Fibroblast of peridontal ligament (primary cell): ENCODE data around the gene LRRK2.
"Not testable (repeated sequence)": the region's sequence is repeated elsewhere in the genome, so short reads cannot be mapped to it uniquely, and the experiment has no call there.

Experiments used
- DNase-seq: peaks from one replicate; pipeline ENCODE4 v3.0.0-alpha.2; 2010; ENCODE audit errors: extremely low read depth

LRRK2 gene

DNA sequence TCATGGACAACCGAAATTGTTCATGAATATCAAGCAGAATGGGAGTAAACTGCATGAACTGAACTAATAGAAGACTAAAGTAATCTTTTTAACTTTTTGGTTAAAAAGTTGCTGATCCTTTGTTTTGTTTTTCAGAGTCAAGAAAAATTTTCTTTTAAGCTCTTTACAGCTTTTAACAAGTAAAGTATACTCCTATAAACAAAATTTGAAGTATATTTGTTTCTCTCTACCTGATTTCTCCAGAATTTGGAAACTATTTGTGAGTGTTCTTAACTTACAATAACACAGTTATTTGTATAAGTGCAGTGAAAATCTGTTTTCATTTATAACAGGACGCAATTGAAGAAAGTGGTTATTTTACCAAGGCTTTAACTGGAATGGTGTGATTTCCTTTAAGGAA is 12.2 kb upstream of the LRRK2 start:
- DNase-seq = no peak

GRCh38 chr12:40215982-40216381 is 8.8 kb upstream of the LRRK2 start:
- DNase-seq = peak; percentile 32

- DNase-seq = no peak
Observed at GRCh38 chr12:40216516-40217288, 8.1 kb upstream of the LRRK2 start.

- DNase-seq = no peak
Observed at GRCh38 chr12:40219760-40220159, 5.0 kb upstream of the LRRK2 start.

GRCh38 chr12:40222247-40222646 is 2.5 kb upstream of the LRRK2 start:
- DNase-seq = peak; percentile 32

DNA sequence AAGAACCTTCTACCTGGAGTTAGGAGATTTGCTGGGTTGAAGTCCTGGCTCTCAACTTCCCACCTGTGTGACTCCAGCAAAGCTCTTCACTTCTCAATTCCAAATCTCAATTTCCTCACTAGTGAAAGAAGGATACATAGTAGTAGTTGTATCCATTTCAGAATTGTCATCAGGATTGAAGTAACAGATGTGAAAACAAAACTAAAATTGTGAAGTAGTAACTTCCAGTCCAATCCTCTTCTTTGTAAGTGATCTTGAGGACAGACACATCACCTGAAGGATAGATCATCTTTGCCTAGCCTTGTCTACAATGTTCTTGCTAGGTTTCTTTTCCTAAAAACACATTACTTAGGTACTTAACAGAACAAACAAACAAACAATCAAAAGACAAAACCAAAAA is 1.2 kb upstream of the LRRK2 start:
- peak; percentile 18 for DNase-seq

DNA sequence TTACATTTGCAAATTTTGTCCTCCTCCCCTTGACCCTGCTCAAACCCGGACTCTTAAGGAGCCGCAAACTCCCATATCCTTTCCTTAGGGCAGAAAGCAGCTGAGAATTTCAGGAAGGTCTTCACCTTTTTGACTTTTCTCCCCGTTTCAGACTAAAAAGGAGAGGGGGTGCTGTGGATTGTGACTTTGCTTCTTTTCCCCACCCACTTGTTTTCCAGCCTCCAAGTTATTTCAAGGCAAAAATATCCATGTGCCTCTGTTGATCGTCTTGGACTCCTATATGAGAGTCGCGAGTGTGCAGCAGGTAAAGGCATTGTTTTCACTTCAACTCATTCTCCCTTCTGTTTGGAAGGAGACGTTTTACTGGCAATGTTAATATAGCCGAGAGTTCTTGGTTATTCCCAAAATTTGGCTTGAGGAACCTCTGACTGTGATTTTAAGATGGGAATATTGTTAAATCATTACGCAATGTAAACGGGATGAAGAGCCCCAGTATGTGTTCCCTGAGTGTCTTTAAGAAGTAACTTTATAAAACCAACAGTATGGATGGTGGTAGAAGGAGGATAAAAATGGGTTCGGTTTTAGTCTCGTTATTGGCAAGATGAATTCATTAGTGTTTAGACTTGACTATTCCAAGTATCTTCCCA is 663 bp downstream of the LRRK2 start:
- DNase-seq = peak; percentile 30

DNA sequence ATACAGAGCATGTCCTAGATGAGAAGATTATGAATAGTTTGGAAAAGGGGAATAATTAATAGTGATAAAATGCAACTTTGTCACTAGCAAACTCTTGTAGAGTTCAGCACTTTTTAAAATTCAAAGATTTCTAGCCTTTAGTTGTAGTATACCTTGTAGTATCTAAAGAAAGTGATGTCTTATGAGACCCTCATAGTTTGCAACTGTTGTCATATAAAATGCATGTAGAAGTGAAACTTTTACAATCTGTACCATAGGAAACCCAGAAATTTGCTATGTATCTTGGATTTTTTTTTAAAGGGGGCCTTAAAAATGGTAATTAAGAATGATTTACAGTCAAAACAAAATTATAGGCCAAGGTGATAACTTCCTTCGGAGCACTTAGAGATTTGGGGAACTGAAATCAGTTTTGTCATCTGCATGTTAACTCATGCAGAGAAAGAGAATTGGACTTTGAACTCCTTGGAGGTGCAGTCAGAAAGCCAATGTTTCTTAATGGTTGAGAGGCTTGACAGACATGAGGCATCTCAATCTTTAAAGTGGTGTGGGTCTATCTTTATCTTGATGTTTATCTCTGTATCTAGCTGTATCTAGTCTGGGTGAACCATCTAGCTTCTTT is 1.3 kb downstream of the LRRK2 start:
- no peak for DNase-seq

GRCh38 chr12:40226705-40227104 is 1.9 kb downstream of the LRRK2 start:
- peak; percentile 92 for DNase-seq

DNA sequence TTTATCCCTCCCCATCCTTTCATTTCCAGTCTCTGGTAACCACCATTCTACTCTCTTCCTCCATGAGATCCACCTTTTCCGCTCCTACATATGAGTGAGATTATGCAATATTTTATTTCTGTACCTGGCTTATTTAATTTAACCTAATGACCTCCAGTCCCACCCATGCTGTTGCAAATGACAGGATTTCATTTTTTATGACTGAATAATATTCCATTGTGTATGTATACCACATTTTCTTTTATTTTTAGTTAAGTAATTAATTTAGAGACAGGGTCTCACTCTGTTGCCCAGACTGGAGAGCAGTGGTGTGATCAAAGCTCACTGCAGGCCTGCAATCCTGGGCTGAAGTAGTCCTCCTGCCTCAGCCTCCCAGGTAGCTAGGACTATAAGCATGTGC is 2.6 kb downstream of the LRRK2 start:
- no peak for DNase-seq

DNA sequence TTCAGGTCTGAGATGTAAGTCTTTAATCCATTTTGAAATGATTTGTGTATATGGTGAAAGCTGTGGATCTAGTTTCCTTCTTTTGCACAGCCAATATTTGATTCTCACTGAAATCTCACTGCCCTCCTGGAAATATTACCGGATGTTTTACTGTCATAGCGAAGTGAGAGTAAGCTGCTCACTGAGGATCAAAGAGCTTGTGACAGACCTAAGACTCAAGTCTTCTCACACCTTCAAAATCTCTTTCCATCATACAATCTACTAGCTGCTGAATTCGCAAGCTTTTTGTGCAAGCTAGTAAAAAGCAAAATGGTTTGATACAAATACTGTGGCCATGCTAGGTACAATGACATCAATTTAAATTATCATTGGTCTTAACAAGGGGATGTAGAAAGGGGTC is 3.9 kb downstream of the LRRK2 start:
- DNase-seq = no peak

DNA sequence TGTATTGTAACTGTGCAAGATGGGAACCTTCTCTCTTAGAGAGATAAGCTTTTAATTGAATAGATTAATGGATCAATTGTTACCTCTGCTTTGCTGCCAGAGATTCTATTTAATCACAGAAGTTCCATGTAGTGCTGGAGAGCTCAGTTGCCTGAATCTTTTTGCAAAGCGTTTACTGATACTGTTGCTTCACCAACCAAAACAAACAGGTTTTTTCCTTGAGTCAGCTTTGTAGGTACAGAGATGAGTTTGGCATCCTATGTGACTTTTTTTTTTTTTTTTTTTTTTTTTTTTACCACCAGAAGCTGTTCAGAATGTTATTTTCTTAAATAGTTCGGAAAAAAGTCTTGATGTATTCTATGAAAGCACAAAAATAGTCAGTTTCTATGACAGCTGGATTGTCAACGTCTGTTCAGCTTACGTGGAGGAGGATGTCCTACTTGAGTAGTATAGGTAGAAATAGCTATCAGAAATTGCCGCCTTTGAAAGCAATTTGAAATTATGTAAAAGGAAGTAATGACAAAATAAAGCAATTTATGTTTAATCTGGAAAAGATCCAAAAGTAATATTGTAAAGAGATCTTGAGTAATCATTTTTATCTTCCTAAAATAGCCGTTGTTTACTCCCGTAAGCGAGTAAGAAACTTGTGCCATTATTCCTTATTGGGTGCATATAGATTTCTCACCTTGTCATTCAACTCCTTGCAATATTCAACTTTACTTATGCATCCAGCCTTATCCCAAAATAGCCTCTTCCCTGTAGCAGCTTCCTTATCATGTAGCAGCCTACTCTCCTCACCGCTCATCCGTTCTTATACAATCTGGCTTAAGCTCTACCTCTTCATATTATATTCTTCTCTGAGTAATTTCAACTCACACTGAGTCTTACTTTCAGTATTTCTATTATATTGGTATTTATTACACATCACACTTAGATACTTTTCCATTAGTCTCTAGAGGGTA is 5.2 kb downstream of the LRRK2 start:
- no peak for DNase-seq

- DNase-seq = no peak
Observed at GRCh38 chr12:40232602-40233001, 7.8 kb downstream of the LRRK2 start.

DNA sequence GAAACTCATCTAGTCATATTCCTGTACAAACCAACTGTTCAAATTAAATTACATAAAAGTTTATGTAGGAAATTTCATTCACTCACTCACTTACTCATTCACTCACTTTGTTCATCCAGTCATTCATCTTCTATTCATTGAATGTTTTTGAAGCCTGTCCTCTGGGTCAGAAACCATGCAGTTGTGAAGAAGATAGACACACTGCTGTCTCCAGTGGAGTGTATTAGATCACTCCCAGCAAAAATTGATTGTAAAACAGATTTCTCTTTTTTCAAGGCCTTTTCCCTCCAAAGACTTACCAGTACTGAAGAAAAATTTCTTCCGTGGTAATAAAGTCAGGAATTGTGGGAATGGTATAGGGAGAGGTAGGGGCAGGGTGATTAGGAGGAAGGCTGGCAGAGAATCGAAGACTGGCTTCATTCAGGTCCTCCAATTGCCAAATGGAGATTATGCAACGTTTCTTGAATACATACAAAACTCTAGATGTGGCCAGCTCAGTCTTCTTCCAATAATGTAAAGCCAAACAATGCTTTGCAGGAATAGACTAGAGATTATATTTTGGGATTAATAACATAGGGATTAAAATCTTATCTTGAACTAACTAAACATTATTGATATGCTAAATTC is 9.1 kb downstream of the LRRK2 start:
- no peak for DNase-seq

DNA sequence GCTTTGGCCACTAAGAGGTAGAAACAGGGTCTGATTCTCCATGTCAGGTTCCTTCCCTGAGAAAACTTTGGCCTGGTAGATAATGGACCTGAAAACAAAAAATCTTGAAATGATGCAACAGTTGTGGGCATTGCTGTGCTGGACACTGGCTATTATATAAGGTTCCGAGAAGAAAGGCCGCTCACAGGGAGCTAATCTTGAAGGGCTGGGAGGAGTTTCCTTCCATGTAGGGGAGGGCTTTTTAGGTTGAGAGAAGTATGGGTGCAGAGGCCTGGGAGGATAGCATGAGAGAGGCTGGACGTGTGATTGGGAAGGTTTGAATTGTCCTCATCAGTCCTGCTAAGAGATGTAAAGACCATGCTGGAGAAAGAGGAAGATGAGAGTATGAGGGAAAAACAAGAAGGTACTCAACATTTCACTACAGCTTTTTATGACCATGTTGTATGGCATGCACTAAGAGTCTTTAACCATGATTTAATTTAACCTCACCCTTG is 11.6 kb downstream of the LRRK2 start:
- no peak for DNase-seq

- peak; percentile 52 for DNase-seq
Observed at GRCh38 chr12:40238266-40238902, 13.6 kb downstream of the LRRK2 start.

DNA sequence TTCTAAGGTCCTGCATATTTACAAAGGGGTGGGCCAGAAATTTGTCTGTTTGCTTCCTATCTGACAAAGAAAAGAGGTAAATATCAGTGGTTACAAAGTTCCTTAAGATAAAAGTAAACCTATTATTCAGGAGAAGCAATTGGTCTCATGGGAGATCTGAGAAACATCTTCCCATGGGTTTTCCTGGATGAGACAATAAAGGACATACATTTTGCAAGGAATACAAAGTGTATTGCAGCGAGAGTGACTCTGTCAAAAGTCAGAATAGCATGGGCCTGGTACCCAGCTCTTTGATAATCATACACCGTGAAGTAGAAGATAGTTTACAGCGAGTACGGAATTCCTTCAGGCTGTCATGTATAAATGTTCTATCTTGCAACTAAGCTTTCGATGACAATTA is 14.2 kb downstream of the LRRK2 start:
- DNase-seq = no peak

GRCh38 chr12:40240779-40241178 is 16.0 kb downstream of the LRRK2 start:
- DNase-seq = no peak

DNA sequence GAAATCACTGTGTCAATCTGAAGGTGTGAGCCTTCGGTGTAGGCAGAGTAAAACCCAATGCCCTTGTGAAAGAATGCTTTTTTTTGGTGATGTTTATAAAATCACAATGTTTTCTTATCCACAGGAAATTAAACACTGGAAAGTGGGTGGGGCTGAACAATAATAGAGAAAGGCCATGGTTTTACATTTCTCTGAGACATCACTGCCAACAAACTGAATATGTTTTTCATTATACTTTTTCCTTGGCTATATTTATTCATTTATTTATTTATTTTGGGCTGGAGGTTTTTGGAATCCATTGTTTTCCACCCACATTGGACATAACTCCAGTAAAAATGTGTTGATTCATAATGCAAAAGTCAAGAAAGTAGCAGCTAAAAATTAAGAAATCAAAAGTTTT is 16.9 kb downstream of the LRRK2 start:
- DNase-seq = peak; percentile 84

GRCh38 chr12:40244526-40245156 is 19.8 kb downstream of the LRRK2 start:
- not testable (repeated sequence) for DNase-seq
